ENCODE results near the gene SAFB. TPM values are rescaled to one million over a fixed set of nuclear protein-coding genes. Genes with fewer than 3 reads are reported as not detected.

SAFB gene
- total RNA-seq, 1 donor from 2014 or later, result 67.4 TPM

- no peak for DNase-seq (ENCODE audit: low spot score)
- intact Hi-C loops (cut with DNase I), result no loop called here
Measured at GRCh38 chr19:5706876-5707573, 84.1 kb downstream of the SAFB start.

- no peak for DNase-seq (ENCODE audit: low spot score)
- intact Hi-C loops (cut with DNase I), result no loop called here
Measured at GRCh38 chr19:5707576-5708575, 85.0 kb downstream of the SAFB start.

- DNase-seq (ENCODE audit: low spot score), result no peak
- intact Hi-C loops (cut with DNase I), result no loop called here
Measured at GRCh38 chr19:5711025-5711424, 88.1 kb downstream of the SAFB start.

- DNase-seq (ENCODE audit: low spot score), result no peak
- intact Hi-C loops (cut with DNase I), result no loop called here
Measured at GRCh38 chr19:5711713-5712161, 88.9 kb downstream of the SAFB start.

- intact Hi-C loops (cut with DNase I), result no loop called here
- DNase-seq (ENCODE audit: low spot score), result no peak
Measured at GRCh38 chr19:5713228-5713627, 90.3 kb downstream of the SAFB start.

GRCh38 chr19:5714816-5715215 lies 91.9 kb downstream of the SAFB start:
- DNase-seq (ENCODE audit: low spot score), result no peak
- intact Hi-C loops (cut with DNase I), result no loop called here

- intact Hi-C loops (cut with DNase I), result no loop called here
- no peak for DNase-seq (ENCODE audit: low spot score)
Measured at GRCh38 chr19:5717215-5717935, 94.5 kb downstream of the SAFB start.

Other genes with a start within 250 kb of the SAFB start
- not detected for gene ZNRF4, start 167.7 kb upstream of the SAFB start, total RNA-seq
- 0.16 TPM for gene TINCR, start 55.1 kb upstream of the SAFB start, total RNA-seq
- 48.6 TPM for gene SAFB2, start 307 bp upstream of the SAFB start, total RNA-seq
- 143 TPM for gene MICOS13, start 57.4 kb downstream of the SAFB start, total RNA-seq
- 4.3 TPM for gene HSD11B1L, start 57.9 kb downstream of the SAFB start, total RNA-seq
- gene RPL36, start 67.2 kb downstream of the SAFB start, total RNA-seq, result 337 TPM
- gene LONP1, start 97.1 kb downstream of the SAFB start, total RNA-seq, result 70.8 TPM
- not detected for gene CATSPERD, start 97.6 kb downstream of the SAFB start, total RNA-seq
- 1.3 TPM for gene PRR22, start 161.7 kb downstream of the SAFB start, total RNA-seq
- gene DUS3L, start 168.1 kb downstream of the SAFB start, total RNA-seq, result 21.6 TPM
- 23.6 TPM for gene NRTN, start 182.0 kb downstream of the SAFB start, total RNA-seq
- not detected for gene FUT6, start 216.6 kb downstream of the SAFB start, total RNA-seq
- not detected for gene FUT3, start 228.4 kb downstream of the SAFB start, total RNA-seq
- gene FUT5, start 247.5 kb downstream of the SAFB start, total RNA-seq, result not detected